Nephron (organoid): ENCODE measurements around the gene RANBP10.
A peak's percentile ranks its signal among the peaks of the same experiment; 100 is the strongest.

Source experiments
- H3K27ac Mint-ChIP-seq, 3 experiments: 2 replicates each; pipeline ENCODE4 v1.8.0; 2020; ENCODE audit warnings: mixed read lengths in 3 of 3, mild to moderate bottlenecking in 2 of 3, moderate library complexity in 1 of 3
- H3K27me3 Mint-ChIP-seq: 2 replicates; pipeline ENCODE4 v1.8.0; 2021; ENCODE audit warnings: low read depth, mild to moderate bottlenecking, moderate library complexity, mixed read lengths
- H3K36me3 Mint-ChIP-seq: 2 replicates; pipeline ENCODE4 v1.8.0; 2020; ENCODE audit warnings: low read depth, mixed read lengths
- H3K4me1 Mint-ChIP-seq: 2 replicates; pipeline ENCODE4 v1.8.0; 2020; ENCODE audit warnings: mixed read lengths
- H3K4me3 Mint-ChIP-seq, 3 experiments: 2 replicates each; pipeline ENCODE4 v1.8.0; 2020; ENCODE audit warnings: mild to moderate bottlenecking in 3 of 3, mixed read lengths in 3 of 3, moderate library complexity in 2 of 3
- H3K9me3 Mint-ChIP-seq: 2 replicates; pipeline ENCODE4 v1.8.0; 2020; ENCODE audit warnings: mixed read lengths
- TF ChIP-seq, protein P1 (sequence below), 3 experiments: fragments of 200-600 bp; sonication (generic); IDR thresholded peaks; one replicate each; pipeline ENCODE4 v1.5.0; 2021; ENCODE audit warnings: antibody characterized with exemption in 3 of 3; ENCODE audit not compliant: unreplicated experiment in 3 of 3

The RANBP10 gene

DNA sequence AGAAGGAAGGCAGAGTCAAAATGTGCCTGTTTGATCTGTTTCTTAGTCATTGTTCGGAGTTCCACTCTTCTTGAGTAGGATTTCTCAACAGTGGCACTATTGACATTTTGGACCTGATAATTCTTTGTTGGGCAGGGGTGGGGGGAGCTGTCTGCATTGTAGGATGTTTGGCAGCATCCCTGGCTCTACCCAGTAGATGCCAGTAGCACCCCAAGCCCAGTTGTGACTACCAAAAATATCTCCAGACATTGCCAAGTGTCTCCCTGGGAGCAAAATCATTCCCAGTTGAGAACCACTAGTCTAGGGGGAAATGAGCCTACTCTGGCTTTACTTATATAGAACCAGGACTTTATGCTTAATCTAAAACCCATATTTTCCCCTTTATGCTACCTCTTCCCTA lies 86.1 kb downstream of the RANBP10 start:
- peak overlapping the region; percentile 91 to 96 (median 95) for H3K4me3 Mint-ChIP-seq
- peaks cover 2% of the 10 kb centered on the region for H3K36me3 Mint-ChIP-seq
- H3K27me3 Mint-ChIP-seq = peaks cover 3% of the 10 kb centered on the region
- peak overlapping the region in 2 of 3 experiments; percentile 84 to 90 for H3K27ac Mint-ChIP-seq
- no peaks in the 10 kb centered on the region for H3K9me3 Mint-ChIP-seq
- TF ChIP-seq, protein P1, sequence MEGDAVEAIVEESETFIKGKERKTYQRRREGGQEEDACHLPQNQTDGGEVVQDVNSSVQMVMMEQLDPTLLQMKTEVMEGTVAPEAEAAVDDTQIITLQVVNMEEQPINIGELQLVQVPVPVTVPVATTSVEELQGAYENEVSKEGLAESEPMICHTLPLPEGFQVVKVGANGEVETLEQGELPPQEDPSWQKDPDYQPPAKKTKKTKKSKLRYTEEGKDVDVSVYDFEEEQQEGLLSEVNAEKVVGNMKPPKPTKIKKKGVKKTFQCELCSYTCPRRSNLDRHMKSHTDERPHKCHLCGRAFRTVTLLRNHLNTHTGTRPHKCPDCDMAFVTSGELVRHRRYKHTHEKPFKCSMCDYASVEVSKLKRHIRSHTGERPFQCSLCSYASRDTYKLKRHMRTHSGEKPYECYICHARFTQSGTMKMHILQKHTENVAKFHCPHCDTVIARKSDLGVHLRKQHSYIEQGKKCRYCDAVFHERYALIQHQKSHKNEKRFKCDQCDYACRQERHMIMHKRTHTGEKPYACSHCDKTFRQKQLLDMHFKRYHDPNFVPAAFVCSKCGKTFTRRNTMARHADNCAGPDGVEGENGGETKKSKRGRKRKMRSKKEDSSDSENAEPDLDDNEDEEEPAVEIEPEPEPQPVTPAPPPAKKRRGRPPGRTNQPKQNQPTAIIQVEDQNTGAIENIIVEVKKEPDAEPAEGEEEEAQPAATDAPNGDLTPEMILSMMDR (IDR thresholded peaks at IDR 0.05; ENCODE audit: unreplicated experiment in 3 of 3) = no peak
- H3K4me1 Mint-ChIP-seq = peaks cover 32% of the 10 kb centered on the region

DNA sequence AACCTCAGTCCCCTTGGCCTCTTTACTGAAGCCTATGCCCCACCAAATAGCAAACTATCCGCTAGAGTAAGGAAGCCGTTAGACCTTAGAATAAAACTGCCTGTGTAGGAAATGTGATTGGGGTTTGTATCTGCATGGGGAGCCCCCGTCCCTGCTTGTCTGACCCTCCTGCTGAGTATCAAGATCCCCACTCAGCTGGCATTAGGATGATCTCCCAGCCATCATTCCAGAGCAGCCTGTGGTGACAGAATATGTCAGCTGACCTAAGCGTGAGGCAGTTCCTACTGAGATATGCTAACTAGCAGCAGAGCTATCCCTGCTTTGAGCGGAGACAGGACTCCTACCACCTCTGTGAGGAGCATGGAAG lies 86.6 kb downstream of the RANBP10 start:
- H3K4me3 Mint-ChIP-seq = peak overlapping the region; percentile 91 to 96 (median 95)
- H3K27me3 Mint-ChIP-seq = peaks cover 3% of the 10 kb centered on the region
- no peaks in the 10 kb centered on the region for H3K9me3 Mint-ChIP-seq
- peaks cover 32% of the 10 kb centered on the region for H3K4me1 Mint-ChIP-seq
- TF ChIP-seq, protein P1 (IDR thresholded peaks at IDR 0.05; ENCODE audit: unreplicated experiment in 3 of 3) = no peak
- no peaks in the 10 kb centered on the region for H3K36me3 Mint-ChIP-seq
- H3K27ac Mint-ChIP-seq = peak overlapping the region; percentile 73 to 90 (median 84)

DNA sequence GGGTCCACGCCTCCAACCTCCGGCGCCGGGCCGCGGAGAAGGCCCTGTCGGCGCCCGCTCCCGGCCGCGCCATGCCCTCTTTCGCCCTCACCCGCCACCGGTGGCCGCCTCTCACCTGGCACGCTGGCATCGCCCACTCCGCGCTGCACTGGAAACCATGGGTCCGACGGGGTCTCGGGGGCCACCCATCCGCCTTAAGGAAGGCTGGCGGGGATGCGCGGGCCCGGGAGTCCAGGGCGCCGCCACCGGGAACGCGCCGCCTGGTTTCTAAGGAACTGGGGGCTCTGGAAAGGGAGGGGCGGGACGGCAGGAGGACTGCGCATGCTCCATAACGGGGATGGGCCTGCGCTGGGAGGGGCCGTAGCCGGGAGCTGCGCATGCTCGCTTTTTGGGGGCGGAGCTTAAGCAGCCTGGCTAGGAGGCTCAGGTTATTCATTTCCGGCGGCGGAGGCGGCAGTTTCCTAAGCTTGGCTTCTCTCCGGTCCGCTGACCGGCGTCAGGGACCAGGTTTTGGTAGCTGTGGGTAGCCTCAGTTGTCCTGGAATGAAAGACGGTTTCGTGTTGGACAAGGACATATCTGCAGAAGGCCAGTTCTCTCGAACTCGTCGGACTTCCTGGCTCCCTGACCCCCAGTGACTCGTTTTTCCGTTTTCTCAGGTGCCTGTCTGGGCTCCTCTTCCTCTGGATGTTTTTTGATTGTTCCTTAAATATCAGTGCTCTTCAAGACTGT lies 87.1 kb downstream of the RANBP10 start, which contains the start of gene GFOD2:
Gene GFOD2 (minus strand): TSS at position 269 of the 730 bp plus-strand sequence. CDS start 33,601 bp downstream, outside the sequence.
- no peaks in the 10 kb centered on the region for H3K9me3 Mint-ChIP-seq
- peaks cover under 1% of the 10 kb centered on the region for H3K27me3 Mint-ChIP-seq
- H3K4me1 Mint-ChIP-seq = peaks cover 32% of the 10 kb centered on the region
- H3K36me3 Mint-ChIP-seq = no peaks in the 10 kb centered on the region
- TF ChIP-seq, protein P1 (IDR thresholded peaks at IDR 0.05; ENCODE audit: unreplicated experiment in 3 of 3) = no peak
- peak within 1 kb of the TSS; percentile 91 to 96 (median 95) for H3K4me3 Mint-ChIP-seq
- H3K27ac Mint-ChIP-seq = peak within 1 kb of the TSS; percentile 73 to 90 (median 84)

- H3K9me3 Mint-ChIP-seq = no peaks in the 10 kb centered on the region
- peaks cover 32% of the 10 kb centered on the region for H3K4me1 Mint-ChIP-seq
- H3K27me3 Mint-ChIP-seq = no peaks in the 10 kb centered on the region
- H3K27ac Mint-ChIP-seq = peak overlapping the region; percentile 6 to 84 (median 19)
- peaks cover 2% of the 10 kb centered on the region for H3K36me3 Mint-ChIP-seq
- TF ChIP-seq, protein P1 (IDR thresholded peaks at IDR 0.05; ENCODE audit: unreplicated experiment in 3 of 3) = no peak
- H3K4me3 Mint-ChIP-seq = peak overlapping the region; percentile 91 to 96 (median 95)
These were observed 87.7 kb downstream of the RANBP10 start for GRCh38 chr16:67718668-67719047.

DNA sequence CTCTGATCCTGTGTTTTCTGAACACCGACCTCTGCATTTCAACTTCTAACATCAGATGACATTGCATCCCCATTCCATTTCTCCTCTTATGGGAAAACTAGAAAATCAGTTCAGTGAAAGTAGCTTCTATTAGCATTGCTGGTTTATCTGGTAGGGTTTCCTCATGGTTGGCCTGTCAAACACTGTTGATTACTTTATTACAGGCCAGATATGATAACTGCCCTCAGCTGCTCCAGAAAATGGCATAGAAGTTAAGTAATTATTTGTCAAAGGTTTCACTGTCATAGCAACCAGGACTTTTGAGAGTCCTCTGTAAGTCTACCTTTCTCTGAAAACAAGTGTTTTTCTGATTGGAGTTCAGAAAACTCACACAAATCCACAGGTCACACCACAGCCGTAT lies 90.3 kb downstream of the RANBP10 start:
- peaks cover 31% of the 10 kb centered on the region for H3K4me1 Mint-ChIP-seq
- H3K27ac Mint-ChIP-seq = no peak overlapping the region
- H3K36me3 Mint-ChIP-seq = peaks cover 16% of the 10 kb centered on the region
- H3K27me3 Mint-ChIP-seq = no peaks in the 10 kb centered on the region
- no peaks in the 10 kb centered on the region for H3K9me3 Mint-ChIP-seq
- TF ChIP-seq, protein P1 (IDR thresholded peaks at IDR 0.05; ENCODE audit: unreplicated experiment in 3 of 3) = no peak
- H3K4me3 Mint-ChIP-seq = peak overlapping the region in 1 of 3 experiments; percentile 57

- peaks cover 15% of the 10 kb centered on the region for H3K4me1 Mint-ChIP-seq
These were observed 91.8 kb downstream of the RANBP10 start for GRCh38 chr16:67714522-67714921.

More at GRCh38 chr16:67714522-67714921, 91.8 kb downstream of the RANBP10 start:
- TF ChIP-seq, protein P1 (IDR thresholded peaks at IDR 0.05; ENCODE audit: unreplicated experiment in 3 of 3) = no peak
- Mint-ChIP-seq H3K9me3 (no peaks in the 10 kb centered on the region), H3K27ac (no peak overlapping the region), H3K27me3 (no peaks in the 10 kb centered on the region), H3K36me3 (peaks cover 21% of the 10 kb centered on the region), H3K4me3 (no peak overlapping the region)
